H1 (cell line): Measurements from ENCODE around the gene PRXL2B. TPM values are rescaled to one million over a fixed set of nuclear protein-coding genes. Genes with fewer than 3 reads are reported as not detected.

Experiments
- CTCF ChIA-PET: fragments of 300-600 bp; sonication (Branson Sonifier 250); formaldehyde crosslinking; loops from one replicate; lab custom pipeline; 2021; ENCODE audit not compliant: partially characterized antibody; lab: Charles Lee
- POLR2A ChIA-PET: fragments of 300-600 bp; sonication (Branson Sonifier 250); formaldehyde crosslinking; loops from one replicate; lab custom pipeline; 2021; ENCODE audit warnings: inconsistent platforms; ENCODE audit not compliant: partially characterized antibody; lab: Charles Lee
- DNase-seq, 2 experiments: peaks; one replicate each; pipeline versions ENCODE4 v3.0.0 to v3.0.0-alpha.2; 2010 to 2022; ENCODE audit warnings: low spot score in 2 of 2, low read depth in 1 of 2, mixed read lengths in 1 of 2
- FAIRE-seq: peaks from 2 replicates; lab custom pipeline; 2011; peaks lifted over from hg19 to GRCh38; lab: Jason Lieb, UNC
- H2AFZ ChIP-seq: 2 replicates; pipeline ENCODE4 v1.8.1; 2012; ENCODE audit warnings: low read length, inconsistent platforms
- H2AK5ac ChIP-seq: 2 replicates; pipeline ENCODE4 v1.6.1; 2013; ENCODE audit warnings: low read depth, low read length
- H2BK120ac ChIP-seq: replicated peaks from 2 replicates; pipeline ENCODE3; 2013; ENCODE audit warnings: low read depth, low read length, inconsistent platforms
- H2BK12ac ChIP-seq: 2 replicates; pipeline ENCODE4 v1.6.1; 2013; ENCODE audit warnings: low read depth, low read length
- H2BK15ac ChIP-seq: 2 replicates; pipeline ENCODE4 v1.6.1; 2013; ENCODE audit warnings: low read length
- H2BK20ac ChIP-seq: 2 replicates; pipeline ENCODE4 v1.6.1; 2013; ENCODE audit warnings: low read length
- H2BK5ac ChIP-seq: 2 replicates; pipeline ENCODE4 v1.6.1; 2013; ENCODE audit warnings: low read depth, low read length
- H3K14ac ChIP-seq: 2 replicates; pipeline ENCODE4 v1.6.1; 2013; ENCODE audit warnings: inconsistent platforms; ENCODE audit not compliant: insufficient read length
- H3K18ac ChIP-seq: 2 replicates; pipeline ENCODE4 v1.6.1; 2013; ENCODE audit warnings: low read length; ENCODE audit errors: extremely low read depth
- H3K23ac ChIP-seq: 2 replicates; pipeline ENCODE4 v1.6.1; 2013; ENCODE audit warnings: inconsistent platforms; ENCODE audit not compliant: insufficient read length
- H3K23me2 ChIP-seq: 2 replicates; pipeline ENCODE4 v1.6.1; 2013; ENCODE audit warnings: low read depth, low read length
- H3K27ac ChIP-seq: 2 replicates; pipeline ENCODE4 v1.6.1; 2011; ENCODE audit warnings: low read depth, low read length, inconsistent platforms
- H3K27me3 ChIP-seq, 4 experiments: replicated peaks in 1 of 4; 1 replicate in 1 of 4; 2 replicates in 3 of 4; pipeline versions ENCODE4 v1.6.1 to v1.8.1; 2011 to 2013; ENCODE audit warnings: low read length in 3 of 4, mild to moderate bottlenecking in 3 of 4, inconsistent platforms in 2 of 4, mixed read lengths in 2 of 4, moderate library complexity in 1 of 4; ENCODE audit not compliant: control insufficient read depth in 3 of 4, insufficient read depth in 3 of 4; ENCODE audit errors: extremely low read depth in 1 of 4
- H3K36me3 ChIP-seq, 4 experiments: 2 replicates each; pipeline versions ENCODE4 v1.6.1 to v1.8.1; 2011 to 2013; ENCODE audit warnings: mild to moderate bottlenecking in 4 of 4, low read length in 3 of 4, moderate library complexity in 2 of 4, control low read depth in 1 of 4, inconsistent platforms in 1 of 4; ENCODE audit not compliant: insufficient read depth in 4 of 4, control insufficient read depth in 2 of 4
- H3K4ac ChIP-seq: replicated peaks from 2 replicates; pipeline ENCODE3; 2013; ENCODE audit warnings: low read length, low read depth, mixed read lengths, inconsistent platforms; ENCODE audit not compliant: insufficient read length
- H3K4me1 ChIP-seq, 4 experiments: replicated peaks in 1 of 4; 1 replicate in 1 of 4; 2 replicates in 3 of 4; pipeline versions ENCODE4 v1.6.1 to v1.8.1; 2011 to 2013; ENCODE audit warnings: low read length in 3 of 4, inconsistent platforms in 2 of 4, mixed read lengths in 1 of 4; ENCODE audit not compliant: insufficient read depth in 4 of 4, control insufficient read depth in 3 of 4
- H3K4me2 ChIP-seq, 2 experiments: 2 replicates each; pipeline versions ENCODE4 v1.6.1 to v1.8.1; 2011 to 2013; ENCODE audit warnings: low read depth in 2 of 2, low read length in 2 of 2, control low read depth in 1 of 2, inconsistent platforms in 1 of 2, mild to moderate bottlenecking in 1 of 2; ENCODE audit not compliant: insufficient read depth in 1 of 2
- H3K4me3 ChIP-seq, 4 experiments: fragments of 200-600, 300-600 bp in 1 of 4; sonication (generic), shearing (Covaris generic), sonication (Bioruptor Twin) in 1 of 4; 2 replicates each; pipeline versions ENCODE4 v1.5.1 to v1.8.1; 2011 to 2016; ENCODE audit warnings: low read length in 4 of 4, low read depth in 3 of 4, control low read depth in 2 of 4, inconsistent platforms in 2 of 4, mild to moderate bottlenecking in 2 of 4, mixed read lengths in 1 of 4, moderate library complexity in 1 of 4; ENCODE audit not compliant: insufficient read depth in 2 of 4; ENCODE audit errors: extremely low read depth in 1 of 4
- H3K56ac ChIP-seq: replicated peaks from 2 replicates; pipeline ENCODE3; 2013; ENCODE audit warnings: low read depth, mild to moderate bottlenecking, mixed read lengths, low read length, inconsistent platforms; ENCODE audit not compliant: insufficient read length
- H3K79me1 ChIP-seq: 2 replicates; pipeline ENCODE4 v1.6.1; 2013; ENCODE audit warnings: low read depth, low read length, control low read depth
- H3K79me2 ChIP-seq, 2 experiments: 2 replicates each; pipeline versions ENCODE4 v1.6.1 to v1.8.1; 2012 to 2013; ENCODE audit warnings: low read length in 2 of 2, mild to moderate bottlenecking in 2 of 2, inconsistent platforms in 1 of 2; ENCODE audit not compliant: insufficient read depth in 2 of 2, control insufficient read depth in 1 of 2
- H3K9ac ChIP-seq, 4 experiments: replicated peaks in 1 of 4; 1 replicate in 1 of 4; 2 replicates in 3 of 4; pipeline versions ENCODE4 v1.6.1 to v1.8.1; 2011 to 2013; ENCODE audit warnings: low read depth in 3 of 4, low read length in 3 of 4, control low read depth in 2 of 4, mild to moderate bottlenecking in 2 of 4, moderate library complexity in 2 of 4, inconsistent platforms in 1 of 4; ENCODE audit errors: extremely low read depth in 1 of 4
- H3K9me3 ChIP-seq, 2 experiments: 2 replicates each; pipeline versions ENCODE4 v1.6.1 to v1.8.1; 2012 to 2013; ENCODE audit warnings: mild to moderate bottlenecking in 2 of 2, moderate library complexity in 2 of 2, control low read depth in 1 of 2, inconsistent platforms in 1 of 2, low read depth in 1 of 2, low read length in 1 of 2, mixed read lengths in 1 of 2; ENCODE audit not compliant: insufficient read depth in 2 of 2
- H4K20me1 ChIP-seq, 2 experiments: replicated peaks in 1 of 2; 2 replicates each; pipeline versions ENCODE3 to v1.8.1; 2011 to 2013; ENCODE audit warnings: inconsistent platforms in 2 of 2, low read length in 2 of 2, mild to moderate bottlenecking in 1 of 2; ENCODE audit not compliant: insufficient read depth in 2 of 2, control insufficient read depth in 1 of 2
- H4K5ac ChIP-seq: 2 replicates; pipeline ENCODE4 v1.6.1; 2013; ENCODE audit warnings: low read length, low read depth, mixed read lengths, inconsistent platforms; ENCODE audit not compliant: insufficient read length
- H4K8ac ChIP-seq: 2 replicates; pipeline ENCODE4 v1.8.0; 2013; ENCODE audit warnings: mild to moderate bottlenecking, moderate library complexity, low read length, inconsistent platforms; ENCODE audit not compliant: insufficient read depth; ENCODE audit errors: extremely low read depth
- H4K91ac ChIP-seq: replicated peaks from 2 replicates; pipeline ENCODE3; 2013; ENCODE audit warnings: low read length, mixed read lengths, inconsistent platforms; ENCODE audit not compliant: insufficient read length
- SIX5 ChIP-seq: IDR thresholded peaks from 2 replicates; pipeline ENCODE4 v1.6.1; 2011; ENCODE audit warnings: mild to moderate bottlenecking, low read depth, low read length
- WGBS, 2 experiments: shearing (Covaris generic) in 1 of 2; methylation state at CpG; one replicate each; pipeline versions ENCODE4 v1.1.6 to v1.1.7; 2013 to 2015; ENCODE audit warnings: low lambda C conversion rate in 2 of 2, mixed read lengths in 2 of 2, inconsistent platforms in 1 of 2, low coverage in 1 of 2, missing lambda C conversion rate in 1 of 2; ENCODE audit not compliant: insufficient replicate concordance in 2 of 2, insufficient coverage in 1 of 2, insufficient read length in 1 of 2; ENCODE audit errors: extremely low coverage in 1 of 2, missing lambda C conversion rate in 1 of 2; 5-methylcytosine and 5-hydroxymethylcytosine counted together
- polyA plus RNA-seq, 7 experiments: library from polyadenylated mRNA; depleted of rRNA in 3 of 7; stranded (reverse) in 5 of 7; unstranded in 2 of 7; fragments of >200 nt in 5 of 7; fragments of 200-250 nt in 2 of 7; gene quantifications; 1 replicate in 5 of 7; 2 replicates in 1 of 7; 4 replicates in 1 of 7; pipeline versions ENCODE4 v1.2.1 to v1.2.3, GENCODE V29; 2011 to 2013; ENCODE audit warnings: missing spikeins in 2 of 7, mixed read lengths in 2 of 7
- total RNA-seq: library from RNA; stranded (reverse); fragmentation: NEBNext Ultra II Directional; extraction: Animal tissue kit (Norgen Biotek cat#: 25700); gene quantifications from 2 replicates; pipeline ENCODE4 v1.2.1, GENCODE V29; 2021

Gene PRXL2B
- total and polyA plus RNA-seq, 2 of the 8 experiments (the other 6 are each of a cell fraction or from before 2014, with no cell fraction given), result 35.3 to 46.0 TPM

GRCh38 chr1:2566101-2567045 lies 20.2 kb upstream of the PRXL2B start:
- no peak overlapping the region for H2BK20ac ChIP-seq
- WGBS, 2 experiments, result 92% methylated on average over 26 of the region's 34 CpGs; no CpG with 5 or more reads in 1 of the 2 experiments
- no peak for FAIRE-seq

More at GRCh38 chr1:2566101-2567045, 20.2 kb upstream of the PRXL2B start:
- Histone ChIP-seq H3K27ac (no peak overlapping the region), H4K20me1 (no peaks in the 10 kb centered on the region), H3K18ac (no peak overlapping the region), H3K56ac (no peak overlapping the region), H3K23me2 (no peaks in the 10 kb centered on the region), H2BK12ac (no peak overlapping the region), H3K14ac (no peak overlapping the region), H3K36me3 (no peaks in the 10 kb centered on the region), H2AFZ (no peak overlapping the region), H3K79me2 (no peaks in the 10 kb centered on the region), H2BK5ac (no peak overlapping the region), H3K4me3 (no peak overlapping the region), H2BK120ac (no peak overlapping the region), H3K4ac (no peak overlapping the region), H2BK15ac (no peak overlapping the region), H4K91ac (no peak overlapping the region), H3K4me2 (no peak overlapping the region), H4K5ac (no peak overlapping the region), H3K23ac (no peak overlapping the region), H2AK5ac (no peak overlapping the region), H3K9ac (no peak overlapping the region), H3K79me1 (no peaks in the 10 kb centered on the region), H3K4me1 (peaks cover 0 to 5% (median 0%) of the 10 kb centered on the region in 4 experiments; a peak in 1 of 7 replicates), H3K27me3 (no peaks in the 10 kb centered on the region), H4K8ac (peak overlapping the region; percentile 79; the same call in 1 of the 2 replicates), H3K9me3 (no peaks in the 10 kb centered on the region)
- no peak for DNase-seq
- ChIA-PET POLR2A (no interaction called here), CTCF (no interaction called here)
- no peak for TF ChIP-seq SIX5
